SK-N-SH (cell line): Measurements from ENCODE around the gene CENPN. TPM values are rescaled to one million over a fixed set of nuclear protein-coding genes. Genes with fewer than 3 reads are reported as not detected.

Experiments
- CTCF ChIA-PET: fragments of 300-600, 350-600 bp; formaldehyde crosslinking; extraction: SDS; loops from one replicate; lab custom pipeline; 2021; lab: Yijun Ruan, JAX
- POLR2A ChIA-PET: fragments of 350-600 bp; sonication (Branson Sonifier 250); formaldehyde crosslinking; extraction: SDS; loops from one replicate; lab custom pipeline; 2020; ENCODE audit warnings: antibody characterized with exemption, inconsistent platforms; lab: Yijun Ruan, JAX
- DNase-seq: peaks from one replicate; pipeline ENCODE4 v3.0.0; 2012
- H2AFZ ChIP-seq: fragments of 200-600 bp; sonication (generic); 2 replicates; pipeline ENCODE4 v1.8.1; 2016; ENCODE audit warnings: antibody characterized with exemption, mild to moderate bottlenecking, low read depth
- H3F3A ChIP-seq: fragments of 200-600 bp; sonication (generic); replicated peaks from 2 replicates; pipeline ENCODE3; 2016; ENCODE audit warnings: antibody characterized with exemption, mild to moderate bottlenecking; ENCODE audit not compliant: insufficient read depth
- H3K27ac ChIP-seq, 2 experiments: fragments of 200-500 bp in 1 of 2; fragments of 200-600 bp in 1 of 2; sonication (Bioruptor generic) in 1 of 2; sonication (generic), shearing (Covaris generic) in 1 of 2; 2 replicates each; pipeline versions ENCODE4 v1.5.1 to v1.6.1; 2014 to 2016; ENCODE audit warnings: low read depth in 2 of 2, inconsistent platforms in 1 of 2, low read length in 1 of 2, mild to moderate bottlenecking in 1 of 2, mixed read lengths in 1 of 2
- H3K27me3 ChIP-seq: fragments of 200-600 bp; sonication (generic), shearing (Covaris generic); 2 replicates; pipeline ENCODE4 v1.6.1; 2016; ENCODE audit warnings: mixed run types; ENCODE audit not compliant: insufficient read depth
- H3K36me3 ChIP-seq, 2 experiments: fragments of 200-500 bp in 1 of 2; fragments of 200-600 bp in 1 of 2; sonication (Bioruptor generic) in 1 of 2; sonication (generic) in 1 of 2; replicated peaks in 1 of 2; 2 replicates each; pipeline versions ENCODE3 to v1.5.1; 2014 to 2016; ENCODE audit warnings: low read length in 1 of 2, mild to moderate bottlenecking in 1 of 2; ENCODE audit not compliant: insufficient read depth in 2 of 2, control insufficient read depth in 1 of 2
- H3K4me1 ChIP-seq, 2 experiments: fragments of 200-500 bp in 1 of 2; fragments of 200-600 bp in 1 of 2; sonication (Bioruptor generic) in 1 of 2; sonication (generic), shearing (Covaris generic) in 1 of 2; 2 replicates each; pipeline versions ENCODE4 v1.5.1 to v1.6.1; 2014 to 2016; ENCODE audit warnings: low read depth in 1 of 2, low read length in 1 of 2, mixed run types in 1 of 2; ENCODE audit not compliant: insufficient read depth in 2 of 2, control insufficient read depth in 1 of 2
- H3K4me2 ChIP-seq: fragments of 200-600 bp; sonication (generic), shearing (Covaris generic); 2 replicates; pipeline ENCODE4 v1.6.1; 2017; ENCODE audit warnings: mixed run types
- H3K4me3 ChIP-seq, 2 experiments: fragments of 200-500 bp in 1 of 2; fragments of 200-600 bp in 1 of 2; sonication (Bioruptor generic) in 1 of 2; sonication (generic), shearing (Covaris generic) in 1 of 2; 2 replicates each; pipeline versions ENCODE4 v1.5.1 to v1.8.1; 2014 to 2016; ENCODE audit warnings: low read depth in 2 of 2, inconsistent platforms in 1 of 2, low read length in 1 of 2, mild to moderate bottlenecking in 1 of 2, mixed read lengths in 1 of 2, moderate library complexity in 1 of 2
- H3K79me2 ChIP-seq: fragments of 200-600 bp; sonication (generic); 2 replicates; pipeline ENCODE4 v1.8.1; 2017; ENCODE audit warnings: mild to moderate bottlenecking; ENCODE audit not compliant: insufficient read depth
- H3K9ac ChIP-seq: fragments of 200-600 bp; sonication (generic); 2 replicates; pipeline ENCODE4 v1.6.1; 2017; ENCODE audit warnings: mixed run types
- H3K9me2 ChIP-seq: fragments of 200-600 bp; sonication (generic); 2 replicates; pipeline ENCODE4 v1.6.1; 2017; ENCODE audit warnings: mixed run types
- H3K9me3 ChIP-seq: fragments of 200-600 bp; sonication (generic); 2 replicates; pipeline ENCODE4 v1.6.1; 2017; ENCODE audit warnings: mixed run types, mild to moderate bottlenecking, moderate library complexity
- H4K20me1 ChIP-seq: fragments of 200-600 bp; sonication (generic); 2 replicates; pipeline ENCODE4 v1.6.1; 2017; ENCODE audit warnings: mild to moderate bottlenecking, mixed run types; ENCODE audit not compliant: insufficient read depth
- CHD2 ChIP-seq: fragments of 150-350 bp; IDR thresholded peaks from 2 replicates; pipeline ENCODE4 v1.6.1; 2018; ENCODE audit warnings: low read length; ENCODE audit not compliant: partially characterized antibody
- CTCF ChIP-seq: fragments of 200-600 bp; sonication (generic); IDR thresholded peaks from 2 replicates; pipeline ENCODE4 v1.6.1; 2017; ENCODE audit warnings: antibody characterized with exemption, mild to moderate bottlenecking, moderate library complexity
- ELF1 ChIP-seq: IDR thresholded peaks from 2 replicates; pipeline ENCODE4 v1.4.0; 2012
- EP300 ChIP-seq, 2 experiments: IDR thresholded peaks; 2 replicates each; pipeline versions ENCODE4 v1.4.0 to v1.6.1; 2012; ENCODE audit warnings: borderline replicate concordance in 1 of 2, low read depth in 1 of 2, low read length in 1 of 2
- FOSL2 ChIP-seq: IDR thresholded peaks from 2 replicates; pipeline ENCODE4 v1.4.0; 2012; ENCODE audit warnings: low read depth, mild to moderate bottlenecking, moderate library complexity, borderline replicate concordance
- FOXJ3 ChIP-seq: sonication (generic); formaldehyde crosslinking; IDR thresholded peaks from 2 replicates; pipeline ENCODE4 v1.5.1; 2020; ENCODE audit warnings: mild to moderate bottlenecking, missing genetic modification reagents
- IRF3 ChIP-seq: fragments of 150-350 bp; IDR thresholded peaks from 2 replicates; pipeline ENCODE4 v1.6.1; 2016; ENCODE audit warnings: mild to moderate bottlenecking, low read depth, low read length
- MXI1 ChIP-seq: IDR thresholded peaks from 2 replicates; pipeline ENCODE4 v1.6.1; 2012; ENCODE audit warnings: mild to moderate bottlenecking, low read depth, low read length, improper control_type of control experiment
- NRF1 ChIP-seq: IDR thresholded peaks from 2 replicates; pipeline ENCODE4 v1.6.1; 2012; ENCODE audit warnings: low read depth, mild to moderate bottlenecking, low read length
- RCOR1 ChIP-seq: fragments of 150-350 bp; IDR thresholded peaks from 2 replicates; pipeline ENCODE4 v1.6.1; 2017; ENCODE audit warnings: antibody characterized with exemption, low read length
- RFX5 ChIP-seq: IDR thresholded peaks from 2 replicates; pipeline ENCODE4 v1.6.1; 2012; ENCODE audit warnings: mild to moderate bottlenecking, improper control_type of control experiment, low read length
- RXRA ChIP-seq: IDR thresholded peaks from 2 replicates; pipeline ENCODE4 v1.4.0; 2012; ENCODE audit warnings: low read depth, mild to moderate bottlenecking, borderline replicate concordance
- SIN3A ChIP-seq: IDR thresholded peaks from 2 replicates; pipeline ENCODE4 v1.6.1; 2012; ENCODE audit warnings: low read depth, mild to moderate bottlenecking, low read length, moderate library complexity, borderline replicate concordance
- YY1 ChIP-seq: IDR thresholded peaks from 2 replicates; pipeline ENCODE4 v1.4.0; 2012; ENCODE audit warnings: low read depth, mild to moderate bottlenecking
- WGBS: methylation state at CpG from one replicate; pipeline ENCODE4 v1.1.6; 2017; ENCODE audit warnings: low lambda C conversion rate; 5-methylcytosine and 5-hydroxymethylcytosine counted together
- polyA plus RNA-seq, 3 experiments: library from polyadenylated mRNA; depleted of rRNA; stranded (reverse); fragments of >200 nt; gene quantifications; 2 replicates each; pipeline ENCODE4 v1.2.3, GENCODE V29; 2012
- TF ChIP-seq, protein P1 (sequence below): IDR thresholded peaks from 2 replicates; pipeline ENCODE4 v1.4.0; 2012; ENCODE audit warnings: low read depth, borderline replicate concordance

Gene CENPN
- polyA plus RNA-seq, 1 of the 3 experiments (the other 2 are of a cell fraction): 35.3 TPM

DNA sequence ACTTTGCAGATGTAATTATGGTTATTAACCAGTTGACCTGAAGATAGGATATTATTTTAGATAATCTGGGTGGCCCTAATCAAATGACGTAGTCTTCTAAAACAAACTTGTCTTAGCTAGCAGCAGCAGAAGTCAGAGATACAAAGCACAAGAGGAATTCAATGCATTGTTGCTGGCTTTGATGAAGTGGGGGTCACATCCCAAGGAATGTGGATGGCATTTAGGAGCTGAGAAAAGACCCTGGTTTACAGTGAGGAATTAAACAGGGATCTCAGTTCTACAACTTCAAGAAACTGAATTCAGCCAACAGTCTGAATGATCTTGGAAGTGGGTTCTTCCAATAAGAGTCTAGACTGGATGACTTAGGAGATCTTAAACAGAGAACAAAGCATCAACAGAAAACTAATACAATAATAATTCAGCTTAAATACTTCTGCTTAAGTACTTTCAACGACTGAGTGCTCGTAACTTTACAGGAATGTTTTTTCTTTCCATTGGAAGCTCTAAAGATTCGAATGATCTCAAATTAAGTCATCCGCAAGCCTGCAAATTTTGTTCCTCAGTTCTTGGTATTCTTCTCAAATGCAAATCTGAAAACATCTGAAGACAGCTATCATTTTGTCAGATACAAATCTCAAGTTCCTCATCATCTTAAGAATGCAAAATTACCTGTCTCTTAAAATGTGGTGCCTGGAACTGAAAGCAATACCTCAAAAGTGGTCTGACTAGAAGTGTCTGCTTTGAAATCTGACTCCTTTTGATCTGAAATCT lies 66.7 kb downstream of the CENPN start:
- TF ChIP-seq FOXJ3 (CRISPR knock-in tag) (no peak), ELF1 (no peak), MXI1 (no peak), FOSL2 (no peak), RXRA (no peak), SIN3A (no peak), CHD2 (no peak), IRF3 (no peak), RCOR1 (no peak), RFX5 (no peak), EP300 (IDR thresholded peaks at IDR 0.05; ENCODE audit: borderline replicate concordance in 1 of 2, low read depth in 1 of 2, low read length in 1 of 2) (no peak), CTCF (no peak), NRF1 (no peak), YY1 (no peak)
- TF ChIP-seq, protein P1, sequence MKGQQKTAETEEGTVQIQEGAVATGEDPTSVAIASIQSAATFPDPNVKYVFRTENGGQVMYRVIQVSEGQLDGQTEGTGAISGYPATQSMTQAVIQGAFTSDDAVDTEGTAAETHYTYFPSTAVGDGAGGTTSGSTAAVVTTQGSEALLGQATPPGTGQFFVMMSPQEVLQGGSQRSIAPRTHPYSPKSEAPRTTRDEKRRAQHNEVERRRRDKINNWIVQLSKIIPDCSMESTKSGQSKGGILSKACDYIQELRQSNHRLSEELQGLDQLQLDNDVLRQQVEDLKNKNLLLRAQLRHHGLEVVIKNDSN: no peak
- 75% methylated on average over 5 of the region's 5 CpGs for WGBS
- Histone ChIP-seq H4K20me1 (no peaks in the 10 kb centered on the region), H3K79me2 (no peaks in the 10 kb centered on the region), H3K27me3 (no peaks in the 10 kb centered on the region), H3F3A (peaks cover 4% of the 10 kb centered on the region), H3K9ac (no peak overlapping the region), H2AFZ (no peak overlapping the region), H3K4me1 (peaks cover 0 to 8% of the 10 kb centered on the region in 2 experiments; a peak in 1 of 4 replicates), H3K9me3 (no peaks in the 10 kb centered on the region), H3K9me2 (no peaks in the 10 kb centered on the region), H3K4me3 (no peak overlapping the region), H3K27ac (no peak overlapping the region), H3K36me3 (no peaks in the 10 kb centered on the region), H3K4me2 (no peak overlapping the region)
- no peak for DNase-seq
- POLR2A ChIA-PET: interaction anchor here (0.6 kb wide), 1 partner anchor 24 kb away, joined by 4 read pairs; no protein-coding TSS in a partner anchor
- CTCF ChIA-PET: interaction anchor here (0.7 to 1.8 kb wide), 2 partner anchors 18 to 38 kb away, joined by 3 to 4 read pairs; partner anchors contain the start of gene ATMIN
